Activated T-helper 9 cell treated with anti-CD3 and anti-CD28 coated beads, Interleukin-2, amount 50 U/mL, for 16 hours (primary cell): ENCODE results near the gene GCC1.
A peak's percentile ranks its signal among the peaks of the same experiment; 100 is the strongest.

Experiments used
- DNase-seq: peaks from one replicate; pipeline ENCODE4 v3.0.0-alpha.2; 2020; ENCODE audit warnings: low read depth

GCC1 gene

GRCh38 chr7:127585044-127585953, at the start of gene GCC1:
GCC1 (minus strand) TSS chr7:127585596; CDS start chr7:127585182, 414 bp downstream.
- DNase-seq: peak; percentile 89

- no peak for DNase-seq
Observed at GRCh38 chr7:127632276-127632910, 47.0 kb upstream of the GCC1 start.

GRCh38 chr7:127629268-127629854, 44.0 kb upstream of the GCC1 start:
- DNase-seq: no peak

- no peak for DNase-seq
Observed at GRCh38 chr7:127628445-127628844, 43.0 kb upstream of the GCC1 start.

GRCh38 chr7:127625331-127625730, 39.9 kb upstream of the GCC1 start:
- no peak for DNase-seq

GRCh38 chr7:127620406-127621233, 35.2 kb upstream of the GCC1 start:
- no peak for DNase-seq

GRCh38 chr7:127619681-127620405, 34.4 kb upstream of the GCC1 start:
- DNase-seq: no peak

- DNase-seq: no peak
Observed at GRCh38 chr7:127618775-127619174, 33.4 kb upstream of the GCC1 start.

GRCh38 chr7:127618042-127618441, 32.6 kb upstream of the GCC1 start, which contains the start of gene PAX4:
PAX4 (minus strand) TSS chr7:127618142; CDS start chr7:127615928, 2,214 bp downstream.
- no peak for DNase-seq

GRCh38 chr7:127616724-127617123, 31.3 kb upstream of the GCC1 start:
- no peak for DNase-seq

- DNase-seq: no peak
Observed at GRCh38 chr7:127612263-127612662, 26.9 kb upstream of the GCC1 start.

- DNase-seq: no peak
Observed at GRCh38 chr7:127609297-127609696, 23.9 kb upstream of the GCC1 start.

GRCh38 chr7:127608446-127608845, 23.1 kb upstream of the GCC1 start:
- no peak for DNase-seq

GRCh38 chr7:127600885-127601284, 15.5 kb upstream of the GCC1 start:
- DNase-seq: no peak

- no peak for DNase-seq
Observed at GRCh38 chr7:127598318-127598717, 12.9 kb upstream of the GCC1 start.

- no peak for DNase-seq
Observed at GRCh38 chr7:127595737-127596136, 10.3 kb upstream of the GCC1 start.

GRCh38 chr7:127594490-127594889, 9.1 kb upstream of the GCC1 start:
- DNase-seq: no peak

GRCh38 chr7:127592550-127592949, 7.2 kb upstream of the GCC1 start:
- no peak for DNase-seq

GRCh38 chr7:127591591-127591990, 6.2 kb upstream of the GCC1 start:
- DNase-seq: no peak

GRCh38 chr7:127591189-127591588, 5.8 kb upstream of the GCC1 start:
- no peak for DNase-seq

GRCh38 chr7:127589896-127590295, 4.5 kb upstream of the GCC1 start:
- no peak for DNase-seq
